Stimulated activated CD4-positive, alpha-beta T cell treated with anti-CD3 and anti-CD28 coated beads, Interleukin-2, amount 100 ng/mL, for 48 hours (primary cell): ENCODE results near the gene HMGXB4.
A peak's percentile ranks its signal among the peaks of the same experiment; 100 is the strongest.
"Not testable (repeated sequence)": the region's sequence is repeated elsewhere in the genome, so short reads cannot be mapped to it uniquely, and the experiment has no call there.

Experiments used
- DNase-seq, 2 donors: peaks; one replicate each; pipeline ENCODE4 v3.0.0-alpha.2; 2020

Gene HMGXB4, protein sequence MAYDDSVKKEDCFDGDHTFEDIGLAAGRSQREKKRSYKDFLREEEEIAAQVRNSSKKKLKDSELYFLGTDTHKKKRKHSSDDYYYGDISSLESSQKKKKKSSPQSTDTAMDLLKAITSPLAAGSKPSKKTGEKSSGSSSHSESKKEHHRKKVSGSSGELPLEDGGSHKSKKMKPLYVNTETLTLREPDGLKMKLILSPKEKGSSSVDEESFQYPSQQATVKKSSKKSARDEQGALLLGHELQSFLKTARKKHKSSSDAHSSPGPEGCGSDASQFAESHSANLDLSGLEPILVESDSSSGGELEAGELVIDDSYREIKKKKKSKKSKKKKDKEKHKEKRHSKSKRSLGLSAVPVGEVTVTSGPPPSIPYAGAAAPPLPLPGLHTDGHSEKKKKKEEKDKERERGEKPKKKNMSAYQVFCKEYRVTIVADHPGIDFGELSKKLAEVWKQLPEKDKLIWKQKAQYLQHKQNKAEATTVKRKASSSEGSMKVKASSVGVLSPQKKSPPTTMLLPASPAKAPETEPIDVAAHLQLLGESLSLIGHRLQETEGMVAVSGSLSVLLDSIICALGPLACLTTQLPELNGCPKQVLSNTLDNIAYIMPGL

DNA sequence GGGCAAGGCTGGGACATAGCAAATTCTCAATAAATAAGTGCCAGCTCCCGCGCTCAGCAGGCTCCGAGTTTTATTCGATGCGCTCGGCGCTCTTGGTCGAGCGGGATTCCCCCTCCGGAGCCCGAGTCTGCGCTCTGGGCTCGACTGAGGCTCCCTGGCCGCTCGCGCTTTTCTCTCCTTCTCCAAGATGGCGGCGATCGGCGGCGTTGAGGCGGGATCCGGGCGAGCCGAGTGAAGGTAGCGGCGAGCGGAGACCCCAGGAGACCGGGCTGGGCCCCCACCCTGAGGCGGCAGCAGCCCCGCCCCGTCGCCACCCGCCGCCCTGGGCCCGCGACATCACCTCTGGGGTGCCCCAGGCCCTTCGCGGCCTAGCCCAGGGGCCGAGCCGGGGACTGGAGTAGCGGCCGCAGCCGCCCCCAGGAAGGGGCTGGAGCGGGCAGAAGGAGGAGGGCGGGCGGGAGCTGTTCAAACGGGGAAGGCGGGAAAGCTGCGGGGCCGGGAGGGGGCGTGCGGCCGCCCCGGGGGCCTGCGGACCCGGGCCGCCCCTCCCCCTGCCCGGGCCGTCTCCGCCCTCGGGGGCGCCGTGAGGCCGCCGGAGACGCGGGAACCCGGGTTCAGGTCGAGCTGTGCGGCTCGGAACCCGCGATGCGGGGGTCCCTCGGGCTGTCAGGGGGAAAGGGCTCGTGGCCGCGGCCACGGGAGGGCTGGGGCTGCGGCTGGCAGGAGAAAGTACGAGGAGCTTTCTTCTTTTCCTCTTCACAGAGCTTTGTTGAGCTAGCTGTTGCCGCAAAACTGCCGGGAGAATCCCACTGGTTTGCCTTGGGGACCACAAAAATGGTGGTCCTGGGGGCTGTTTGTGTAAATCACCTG, at the start of gene HMGXB4:
TSS of gene HMGXB4 (plus strand) at position 173 of the 870 bp plus-strand sequence. CDS start 4,898 bp downstream, outside the sequence.
- peak; percentile 77 to 79 for DNase-seq

DNA sequence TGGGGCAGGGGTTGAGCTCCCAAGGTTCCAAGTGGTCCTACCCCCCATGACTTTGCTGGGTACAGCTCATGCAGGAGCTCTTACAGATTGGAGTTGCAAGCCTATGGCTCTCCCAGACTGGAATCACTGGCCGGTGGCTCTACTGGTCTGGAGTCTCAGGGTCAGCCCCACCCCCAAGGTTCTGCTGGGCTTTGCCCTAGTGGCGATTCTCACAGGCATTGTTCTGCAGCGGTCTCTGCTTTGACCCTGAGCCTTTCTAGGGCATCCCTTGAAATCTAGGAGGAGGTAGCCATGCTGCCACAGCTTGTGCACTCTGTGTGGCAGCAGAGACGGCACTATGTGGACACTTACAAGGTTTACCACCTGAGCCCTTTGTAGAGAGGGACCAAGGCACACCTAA, 49.3 kb upstream of the HMGXB4 start:
- no peak for DNase-seq

DNA sequence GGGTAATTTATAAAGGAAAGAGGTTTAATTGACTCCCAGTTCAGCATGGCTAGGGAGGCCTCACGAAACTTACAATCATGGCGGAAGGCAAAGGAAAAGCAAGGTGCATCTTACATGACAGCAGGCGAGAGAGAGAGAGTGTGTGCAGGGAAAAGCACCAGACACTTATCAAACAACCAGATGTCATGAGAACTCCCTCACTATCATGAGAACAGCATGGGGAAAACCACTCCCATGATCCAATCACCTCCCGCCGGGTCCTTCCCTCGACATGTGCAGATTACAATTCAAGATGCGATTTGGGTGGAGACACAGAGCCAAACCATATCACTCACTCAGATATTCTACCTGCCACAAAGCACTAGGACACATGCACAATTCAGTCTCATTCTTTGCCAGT, 48.1 kb upstream of the HMGXB4 start:
- DNase-seq = no peak

DNA sequence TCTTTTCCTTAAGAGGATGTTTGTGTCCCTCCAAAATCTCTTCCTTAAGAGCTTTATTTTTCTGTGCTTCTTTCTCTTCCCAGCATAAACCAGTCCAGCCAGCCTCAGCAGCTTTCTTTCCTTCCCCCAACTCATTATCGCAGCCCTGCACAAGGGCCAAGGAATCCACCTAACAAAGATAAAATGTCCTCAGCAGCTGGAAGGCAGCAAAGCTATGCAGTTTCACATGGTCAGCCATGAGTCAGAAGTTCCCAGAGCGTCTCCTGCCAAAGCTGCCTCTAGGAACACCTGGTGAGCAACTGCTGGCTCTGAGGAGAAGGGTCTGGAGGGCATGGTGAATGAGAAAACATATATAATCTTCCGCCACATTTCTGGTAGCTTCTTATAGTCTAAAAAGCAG, 45.3 kb upstream of the HMGXB4 start:
- no peak for DNase-seq

DNA sequence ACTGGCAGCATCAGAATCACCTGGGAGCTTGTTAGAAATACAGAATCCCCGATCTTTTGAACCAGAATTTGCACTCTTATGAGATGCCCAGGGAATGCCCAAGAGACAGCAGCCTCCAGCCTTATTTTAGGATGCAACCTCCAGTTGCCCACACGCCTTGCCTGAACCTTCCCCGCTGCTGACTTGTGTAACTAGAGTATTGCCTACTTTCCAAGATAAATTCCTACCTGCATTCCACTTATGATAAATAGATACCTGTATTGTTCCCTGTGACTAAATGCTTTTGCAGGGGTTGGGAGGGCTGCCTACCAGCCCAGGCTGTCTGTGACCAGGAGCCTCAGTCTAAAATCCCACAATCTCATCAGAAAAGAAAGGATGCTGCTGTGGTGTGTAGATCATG, 44.3 kb upstream of the HMGXB4 start:
- DNase-seq = no peak

DNA sequence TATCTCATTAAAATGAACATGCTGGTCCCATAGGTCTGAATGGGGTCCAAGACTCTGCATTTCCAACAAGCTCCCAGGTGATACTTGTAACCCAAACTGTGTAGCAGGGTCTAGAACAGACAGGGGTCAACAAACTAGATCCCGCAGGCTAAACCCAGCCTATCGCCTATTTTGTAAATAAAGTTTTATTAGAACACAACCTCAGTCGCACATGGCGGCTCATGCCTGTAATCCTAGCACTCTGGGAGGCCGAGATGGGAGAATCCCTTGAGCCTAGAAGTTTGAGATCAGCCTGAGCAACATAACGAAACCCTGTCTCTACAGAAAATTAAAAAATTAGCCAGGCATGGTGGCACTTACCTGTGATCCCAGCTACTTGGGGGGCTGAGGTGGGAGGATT, 42.3 kb upstream of the HMGXB4 start:
- no peak for DNase-seq

DNA sequence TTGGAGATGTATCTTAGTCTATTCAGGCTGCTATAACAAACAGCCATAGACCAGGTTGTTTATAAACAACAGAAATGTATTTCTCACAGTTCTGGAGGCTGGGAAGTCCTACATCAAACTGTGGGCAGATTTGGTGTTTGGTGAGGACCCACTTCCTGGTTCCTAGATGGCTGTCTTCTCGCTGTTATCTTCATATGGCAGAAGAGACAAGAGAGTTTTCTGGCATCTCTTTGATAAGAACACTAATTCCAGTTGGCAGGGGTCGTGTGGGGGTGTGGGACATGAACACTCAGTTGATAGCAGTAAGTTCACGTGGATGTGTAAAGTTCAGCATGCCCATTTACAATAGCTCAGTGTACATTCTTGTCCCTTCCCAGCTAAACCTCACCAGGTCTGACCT, 41.3 kb upstream of the HMGXB4 start:
- no peak for DNase-seq

DNA sequence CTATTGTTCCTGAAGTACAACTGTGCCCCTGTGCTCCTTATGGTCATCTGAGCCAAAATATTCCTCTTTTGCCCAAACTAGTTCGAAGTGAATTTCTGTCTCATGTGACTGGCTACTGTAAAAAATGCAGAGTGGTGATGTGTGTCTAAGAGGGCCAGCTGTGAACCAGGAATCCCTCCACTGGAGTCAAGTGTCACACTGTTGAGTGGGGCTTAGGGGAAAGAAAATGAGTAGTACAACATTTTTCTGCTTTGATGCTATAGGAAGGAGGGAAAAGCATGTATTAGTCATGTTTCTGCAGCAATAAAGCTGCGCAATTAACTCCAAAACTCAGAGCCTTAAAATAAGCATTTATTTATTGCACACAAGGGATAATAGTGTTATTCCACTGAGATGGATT, 39.8 kb upstream of the HMGXB4 start:
- no peak for DNase-seq

DNA sequence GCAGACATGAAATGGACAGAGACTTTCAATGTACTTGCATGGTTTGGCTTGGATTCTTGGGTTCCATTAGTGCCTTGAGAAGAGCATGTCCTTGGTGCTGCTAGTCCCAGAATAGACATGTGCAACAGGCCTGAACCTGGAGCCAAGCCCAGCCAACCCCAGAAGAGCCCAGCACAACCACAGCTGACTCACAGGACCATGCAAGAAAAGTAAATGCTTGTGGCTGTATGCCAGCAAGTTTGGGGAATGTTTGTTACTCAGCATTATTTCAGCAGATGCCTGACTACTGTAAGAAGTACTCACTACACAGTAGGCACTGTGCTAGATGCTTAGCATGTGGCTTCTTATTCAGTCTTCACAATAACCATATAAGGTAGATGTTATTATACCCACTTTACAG, 39.2 kb upstream of the HMGXB4 start:
- no peak for DNase-seq

DNA sequence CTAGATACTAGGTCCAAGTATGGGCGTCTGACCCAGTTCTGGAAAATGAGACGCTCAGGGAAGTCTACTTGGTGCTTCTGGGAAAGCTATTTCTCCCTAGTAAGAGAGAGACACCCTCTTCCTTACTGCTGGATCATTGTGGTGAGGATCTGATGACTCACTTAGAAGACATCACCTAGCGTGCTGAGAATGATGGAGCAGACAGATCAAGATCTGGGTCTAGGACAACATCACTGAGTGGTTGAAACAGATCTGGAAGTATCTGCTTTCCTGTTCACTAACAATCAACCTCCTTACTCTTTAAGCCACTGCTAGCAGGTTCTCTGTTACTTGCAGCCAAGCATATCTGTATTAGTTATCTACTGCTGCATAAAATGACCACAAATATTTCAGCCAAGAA, 38.3 kb upstream of the HMGXB4 start:
- DNase-seq = no peak

DNA sequence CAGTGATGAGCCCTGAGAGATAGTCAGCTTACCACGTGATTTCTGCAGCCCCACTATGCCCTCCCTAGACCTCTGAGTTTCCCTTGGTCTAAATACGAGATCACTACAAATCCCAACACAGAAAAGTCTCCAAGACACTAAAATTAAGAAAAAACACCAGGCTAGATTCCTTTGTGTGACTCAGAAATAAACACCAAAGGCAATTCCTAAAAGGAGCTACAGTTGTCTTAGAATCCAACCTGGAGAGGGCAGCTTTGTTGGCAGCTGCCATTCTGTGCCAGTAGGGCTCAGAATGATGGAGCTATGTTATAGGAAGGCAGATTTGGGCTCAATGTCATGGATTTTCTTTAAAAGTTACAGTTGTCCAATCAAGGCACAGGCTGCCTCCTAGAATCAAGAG, 37.1 kb upstream of the HMGXB4 start:
- DNase-seq = no peak

DNA sequence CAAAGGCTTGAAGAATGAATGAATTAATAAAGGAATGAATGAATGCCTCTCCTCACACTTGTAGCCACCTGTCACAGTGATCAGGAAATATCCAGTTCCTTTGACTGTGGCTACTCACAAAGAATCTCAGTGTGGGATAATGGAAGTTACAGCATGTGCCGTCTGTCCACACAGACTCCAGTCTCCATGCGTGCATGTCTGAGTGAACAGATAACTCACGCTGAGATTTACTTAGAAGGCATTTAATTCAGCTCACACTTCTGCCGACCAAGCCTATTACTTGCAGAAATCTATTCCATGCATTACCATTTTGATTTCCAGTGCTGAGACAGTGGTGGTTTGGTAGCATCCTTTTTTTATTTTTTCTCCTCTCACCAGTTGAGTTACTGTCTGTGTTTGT, 32.3 kb upstream of the HMGXB4 start:
- no peak for DNase-seq

DNA sequence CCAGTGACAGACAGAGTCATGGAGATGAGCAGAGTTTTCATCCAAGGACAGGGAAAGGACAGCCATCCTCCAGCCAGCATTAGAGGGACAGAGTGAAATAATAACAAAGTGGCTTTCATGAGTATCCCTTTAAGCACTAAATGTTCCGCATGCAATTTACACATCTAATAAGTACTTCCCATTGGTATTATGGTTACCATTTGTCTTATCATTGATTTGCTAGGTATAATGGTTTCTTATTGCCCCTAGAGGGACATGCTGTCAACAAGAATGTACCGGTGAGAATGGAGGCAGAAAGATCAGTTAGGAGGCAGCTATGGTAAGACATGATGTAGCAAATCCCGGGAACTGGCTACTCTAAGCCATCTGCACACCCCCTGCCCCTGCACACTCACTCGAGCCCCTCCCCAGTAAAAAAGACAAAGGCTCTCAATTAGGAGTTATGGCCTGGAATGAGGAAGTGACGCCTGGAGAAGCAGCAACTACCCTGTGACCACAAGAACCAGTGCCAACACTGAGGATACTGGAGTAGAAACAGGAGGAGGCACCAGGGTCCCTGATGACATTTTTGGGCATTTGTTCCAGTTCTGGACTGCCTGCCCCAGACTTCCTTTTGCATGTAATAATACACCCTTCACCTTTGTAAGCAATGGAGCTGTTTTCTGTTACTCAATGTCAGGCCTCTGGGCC, 30.2 kb upstream of the HMGXB4 start:
- no peak for DNase-seq

DNA sequence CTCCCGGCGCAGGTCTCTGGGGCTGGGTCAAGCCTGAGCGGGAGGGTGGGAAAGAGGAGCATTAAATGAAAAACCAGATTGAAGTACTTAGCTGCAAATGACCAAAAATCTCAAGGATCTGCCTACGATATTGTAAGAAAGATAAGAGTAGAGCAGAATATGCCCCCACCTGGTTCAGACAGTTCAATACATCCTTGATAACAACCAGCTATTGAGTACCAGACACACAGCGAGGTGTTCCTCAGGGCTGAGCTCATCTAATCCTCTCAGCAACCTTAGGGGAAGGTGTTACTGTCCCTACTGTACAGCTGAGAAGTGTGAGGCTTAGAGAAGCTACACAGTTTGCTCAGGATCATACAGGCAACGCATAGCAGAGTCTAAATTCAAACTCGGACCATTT, 27.4 kb upstream of the HMGXB4 start:
- no peak for DNase-seq

DNA sequence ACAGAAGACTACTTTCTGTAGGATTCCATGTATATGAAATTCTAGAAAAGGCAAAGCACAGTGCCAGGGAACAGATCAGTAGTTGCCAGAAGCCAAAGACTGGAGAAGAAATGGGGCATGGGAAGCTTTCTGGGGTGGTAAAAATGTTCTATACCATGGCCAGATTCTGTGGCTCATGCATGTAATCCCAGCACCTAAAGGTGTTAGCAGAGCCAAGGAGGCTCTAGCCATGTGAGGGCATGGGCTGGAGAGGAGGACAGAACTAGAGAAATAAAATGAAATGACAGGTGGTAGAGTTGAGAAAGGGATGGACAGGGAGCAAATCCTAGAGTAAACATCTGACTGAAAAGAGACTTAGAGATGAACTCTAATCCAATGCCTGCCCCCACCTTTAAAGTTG, 26.9 kb upstream of the HMGXB4 start:
- DNase-seq = no peak

DNA sequence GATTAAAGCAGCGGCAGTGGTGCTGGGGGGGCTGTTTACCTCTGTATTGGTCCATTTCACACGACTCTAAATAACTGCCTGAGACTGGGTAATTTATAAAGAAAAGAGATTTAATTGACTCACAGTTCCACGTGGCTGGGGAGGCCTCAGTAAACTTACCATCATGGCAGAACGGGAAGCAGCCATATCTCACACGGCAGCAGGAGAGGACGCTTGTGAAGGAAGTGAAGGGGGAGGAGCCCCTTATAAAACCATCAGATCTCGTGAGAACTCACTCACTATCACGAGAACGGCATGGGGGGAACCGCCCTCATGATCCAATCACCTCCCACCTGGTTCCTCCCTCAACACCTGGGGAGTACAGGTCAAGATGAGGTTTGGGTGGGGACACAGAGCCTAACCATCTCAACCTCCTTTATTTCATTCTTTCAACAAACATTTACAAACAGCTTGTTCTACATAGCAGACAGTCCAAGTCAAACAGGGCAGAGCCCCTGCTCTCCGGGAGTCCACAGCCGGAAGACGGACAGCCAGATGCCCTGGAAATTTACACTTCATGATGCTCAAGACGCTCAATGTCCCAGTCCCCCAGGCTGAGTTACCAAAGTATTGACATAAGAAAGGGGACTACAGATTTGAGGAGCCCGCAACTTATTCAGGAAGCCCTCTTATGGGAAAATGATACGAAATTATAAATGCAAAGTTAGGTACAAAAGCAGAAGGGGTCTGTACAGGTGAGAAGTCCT, 26.3 kb upstream of the HMGXB4 start:
- no peak for DNase-seq

DNA sequence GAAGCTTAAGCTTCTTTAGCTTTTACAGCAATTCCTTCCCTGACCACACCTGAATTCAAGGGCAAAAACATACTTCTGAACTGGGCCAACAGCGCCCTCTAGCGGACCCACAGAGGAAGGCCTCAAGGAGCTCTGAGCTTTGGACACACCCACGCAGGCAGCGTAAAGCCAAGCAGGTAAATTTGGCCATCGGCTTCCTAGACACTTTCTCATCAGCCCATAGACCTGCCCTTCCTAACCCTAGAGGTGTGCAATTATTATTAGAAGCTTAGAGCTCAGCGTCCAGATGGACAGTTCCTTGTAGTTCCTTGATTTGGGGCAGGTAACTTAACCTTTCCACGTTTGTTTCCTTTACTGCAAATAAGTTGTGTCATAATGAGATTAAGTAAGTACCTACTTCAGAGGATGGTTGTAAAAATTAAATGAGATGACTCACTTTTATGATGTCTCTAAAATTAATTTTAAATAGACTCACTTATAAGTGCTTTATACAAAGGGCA, 25.7 kb upstream of the HMGXB4 start:
- DNase-seq = peak; percentile 68 to 72

DNA sequence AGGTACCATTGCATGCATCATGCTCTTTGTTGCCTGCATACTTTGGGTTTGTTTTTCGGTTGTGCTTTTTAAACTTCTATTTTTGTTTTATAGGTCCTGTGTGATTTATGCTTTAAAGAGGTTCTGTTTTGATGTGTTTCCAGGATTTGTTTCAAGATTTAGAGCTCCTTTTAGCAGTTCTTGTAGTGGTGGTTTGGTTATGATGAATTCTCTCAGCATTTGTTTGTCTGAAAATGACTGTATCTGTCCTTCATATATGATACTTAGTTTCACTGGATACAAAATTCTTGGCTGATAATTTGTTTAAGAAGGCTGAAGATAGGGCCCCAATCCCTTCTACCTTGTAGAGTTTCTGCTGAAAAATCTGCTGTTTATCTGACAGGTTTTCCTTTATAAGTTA, 18.5 kb upstream of the HMGXB4 start:
- not testable (repeated sequence) for DNase-seq

DNA sequence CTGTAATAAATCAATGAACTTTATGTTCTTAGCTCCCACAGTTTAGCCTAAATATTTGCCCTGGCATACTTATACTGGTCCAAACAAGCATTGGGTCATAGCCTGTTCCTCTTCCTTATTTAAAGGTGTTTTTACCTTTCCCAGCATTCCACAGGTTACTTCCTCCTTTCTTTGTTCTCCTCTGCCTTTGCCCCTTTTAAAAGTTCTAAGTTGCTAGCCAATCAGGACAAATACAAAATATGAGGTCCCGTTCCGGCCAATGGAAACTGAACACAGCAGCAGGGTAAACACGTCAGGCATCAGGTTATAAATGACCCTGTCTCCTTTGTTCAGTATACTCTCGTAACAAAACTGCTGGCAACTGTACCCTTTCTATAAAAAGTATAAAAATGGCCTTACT, 12.8 kb upstream of the HMGXB4 start:
- not testable (repeated sequence) for DNase-seq

DNA sequence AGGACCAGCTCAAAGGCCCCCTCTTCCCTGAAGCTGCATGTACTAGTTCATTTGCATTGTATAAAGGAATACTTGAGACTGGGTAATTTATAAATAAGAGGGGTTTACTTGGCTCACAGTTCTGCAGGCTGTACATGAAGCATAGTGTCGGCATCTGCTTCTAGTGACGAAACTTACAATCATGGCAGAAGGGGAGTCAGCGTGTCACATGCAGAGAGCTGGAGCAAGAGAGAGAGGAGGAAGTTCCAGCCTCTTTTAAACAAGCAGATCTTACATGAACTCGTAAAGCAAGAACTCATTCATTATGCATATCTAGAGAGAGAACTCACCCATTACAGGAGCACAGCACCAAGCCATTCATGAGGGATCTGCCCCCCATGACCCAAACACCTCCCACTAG, 7.1 kb upstream of the HMGXB4 start:
- no peak for DNase-seq

DNA sequence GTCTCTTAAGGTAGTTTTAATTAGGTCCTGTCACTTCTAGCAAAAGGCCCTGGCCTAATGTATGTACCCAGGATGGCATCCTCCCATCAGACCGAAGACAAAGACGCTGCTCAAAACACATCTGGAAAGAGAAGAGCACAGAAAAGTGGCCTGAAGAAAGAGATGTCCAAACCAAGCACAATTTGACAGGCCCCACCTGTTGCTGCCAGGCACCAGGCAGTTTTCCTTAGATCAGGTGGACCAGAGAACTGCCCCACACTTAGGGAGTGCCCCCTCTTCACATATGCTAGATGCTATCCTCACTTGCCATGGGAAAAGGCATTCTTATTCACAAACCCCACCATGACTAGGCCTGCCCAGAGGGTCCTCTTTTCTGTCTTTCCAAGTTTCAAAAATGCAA, 3.3 kb upstream of the HMGXB4 start:
- no peak for DNase-seq

DNA sequence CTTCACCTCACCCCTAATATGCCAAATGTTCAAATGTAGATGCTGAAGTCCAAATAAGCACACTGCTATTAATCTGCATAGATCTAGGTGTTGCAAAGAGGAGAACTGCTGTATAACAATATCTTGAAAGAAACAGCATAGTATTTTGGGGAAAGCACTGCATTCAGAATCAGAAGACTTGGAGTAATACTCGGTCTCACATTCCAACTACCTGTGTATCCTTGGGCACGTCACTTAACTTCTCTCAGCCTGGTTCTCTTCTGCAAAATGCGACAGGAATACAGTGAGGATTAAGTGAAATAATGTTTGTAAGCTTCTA, 332 bp upstream of the HMGXB4 start:
- DNase-seq = no peak
